ENCODE measurements around the gene ZNF579. TPM values are rescaled to one million over a fixed set of nuclear protein-coding genes. Genes with fewer than 3 reads are reported as not detected.
A peak's percentile ranks its signal among the peaks of the same experiment; 100 is the strongest.
"Not testable (repeated sequence)": the region's sequence is repeated elsewhere in the genome, so short reads cannot be mapped to it uniquely, and the experiment has no call there.

ZNF579 gene
- total RNA-seq, 1 donor from 2014 or later = 14.7 TPM

DNA sequence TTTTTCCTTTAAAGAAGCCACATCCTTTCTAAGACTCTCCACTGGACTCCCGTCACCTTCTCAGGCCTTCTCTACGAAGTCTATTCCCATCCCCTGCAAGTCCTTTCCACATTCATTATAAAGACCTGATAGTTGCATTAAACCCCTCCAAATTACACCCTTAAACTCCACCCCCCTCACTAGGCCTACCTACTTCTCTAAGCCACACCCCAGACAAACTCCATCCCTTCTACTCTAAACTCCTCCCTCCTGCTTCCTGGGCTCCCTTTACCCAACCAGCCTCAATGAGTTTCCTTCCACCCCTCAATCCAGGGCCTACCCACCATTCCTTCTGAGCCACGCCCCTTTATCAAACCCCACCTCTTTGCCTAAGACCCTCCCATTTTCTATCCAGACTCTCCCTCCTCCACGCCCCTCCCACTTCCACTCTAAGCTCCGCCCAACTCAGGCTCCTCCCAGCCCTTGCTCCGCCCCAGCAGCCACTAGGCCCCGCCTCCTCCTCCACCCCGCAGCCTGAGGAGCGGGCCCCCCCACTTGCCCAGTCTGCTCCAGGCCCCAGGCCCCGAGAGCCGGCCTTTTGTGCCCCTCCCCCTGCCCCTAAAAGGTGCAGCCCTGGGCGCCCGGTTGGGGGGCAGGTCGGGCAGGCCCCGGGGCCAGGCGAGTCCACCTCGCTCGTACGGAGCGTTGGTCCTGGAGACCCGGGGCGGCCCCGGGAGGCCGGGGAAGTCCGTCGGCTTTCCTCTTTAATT, 18.2 kb upstream of the ZNF579 start:
- peak; percentile 78 for ATAC-seq
- intact Hi-C loops (cut with micrococcal nuclease) = no loop called here

GRCh38 chr19:55598034-55598433, 17.4 kb upstream of the ZNF579 start:
- DNase-seq (no peak), ATAC-seq (no peak)
- intact Hi-C loops (cut with micrococcal nuclease) = no loop called here

More for the DNA sequence above, 18.2 kb upstream of the ZNF579 start:
- peak; percentile 93 for DNase-seq

DNA sequence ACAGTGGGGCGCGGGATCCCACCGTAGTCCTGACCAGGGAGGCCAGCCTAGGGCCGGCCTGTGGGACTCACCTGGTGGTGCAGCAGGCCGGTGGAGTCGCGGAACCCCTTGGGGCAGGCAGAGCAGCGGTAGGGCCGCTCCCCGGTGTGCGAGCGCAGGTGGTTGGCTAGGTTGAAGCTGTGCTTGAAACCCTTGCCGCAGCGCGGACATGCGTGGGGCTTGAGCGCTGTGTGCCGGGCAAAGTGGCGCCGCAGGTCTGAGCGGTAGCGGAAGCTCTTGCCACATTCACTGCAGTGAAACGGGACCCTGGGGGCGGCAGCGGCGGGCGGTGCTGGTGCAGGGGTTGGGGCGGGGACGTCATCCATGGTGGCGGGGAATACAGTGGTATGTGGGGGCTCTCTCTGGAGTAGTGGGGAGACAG, 16.9 kb upstream of the ZNF579 start:
- DNase-seq (peak; percentile 48), ATAC-seq (no peak)
- intact Hi-C loops (cut with micrococcal nuclease) = no loop called here

GRCh38 chr19:55596304-55596703, 15.7 kb upstream of the ZNF579 start:
- ATAC-seq = no peak
- intact Hi-C loops (cut with micrococcal nuclease) = no loop called here
- no peak for DNase-seq

DNA sequence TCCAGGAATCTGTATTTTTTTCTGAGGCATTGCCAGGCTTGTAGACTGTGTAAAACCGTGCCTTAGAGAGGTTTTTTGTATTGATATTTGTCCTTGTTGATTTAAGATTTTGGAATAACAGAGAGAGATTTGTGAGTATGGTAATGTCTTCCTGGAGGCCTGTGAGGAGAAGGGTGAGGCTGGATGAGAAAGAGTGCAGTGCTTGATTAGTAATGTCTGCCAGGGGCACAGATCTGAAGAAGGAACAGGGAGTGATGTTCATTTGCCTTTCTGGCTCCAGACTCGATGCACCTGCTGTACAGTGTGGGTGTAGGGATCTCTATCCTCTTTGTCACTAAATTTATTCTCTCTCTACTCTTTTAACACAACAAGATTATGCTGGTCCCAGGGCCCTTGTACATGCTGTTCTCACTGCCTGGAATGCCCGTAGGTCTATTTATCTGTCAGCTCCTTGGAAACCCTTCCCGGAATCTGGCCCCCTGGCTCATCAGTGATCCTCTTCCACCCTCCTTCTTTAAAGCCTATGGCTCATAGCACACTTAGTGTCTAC, 14.4 kb upstream of the ZNF579 start:
- DNase-seq (no peak), ATAC-seq (no peak)
- intact Hi-C loops (cut with micrococcal nuclease) = no loop called here

DNA sequence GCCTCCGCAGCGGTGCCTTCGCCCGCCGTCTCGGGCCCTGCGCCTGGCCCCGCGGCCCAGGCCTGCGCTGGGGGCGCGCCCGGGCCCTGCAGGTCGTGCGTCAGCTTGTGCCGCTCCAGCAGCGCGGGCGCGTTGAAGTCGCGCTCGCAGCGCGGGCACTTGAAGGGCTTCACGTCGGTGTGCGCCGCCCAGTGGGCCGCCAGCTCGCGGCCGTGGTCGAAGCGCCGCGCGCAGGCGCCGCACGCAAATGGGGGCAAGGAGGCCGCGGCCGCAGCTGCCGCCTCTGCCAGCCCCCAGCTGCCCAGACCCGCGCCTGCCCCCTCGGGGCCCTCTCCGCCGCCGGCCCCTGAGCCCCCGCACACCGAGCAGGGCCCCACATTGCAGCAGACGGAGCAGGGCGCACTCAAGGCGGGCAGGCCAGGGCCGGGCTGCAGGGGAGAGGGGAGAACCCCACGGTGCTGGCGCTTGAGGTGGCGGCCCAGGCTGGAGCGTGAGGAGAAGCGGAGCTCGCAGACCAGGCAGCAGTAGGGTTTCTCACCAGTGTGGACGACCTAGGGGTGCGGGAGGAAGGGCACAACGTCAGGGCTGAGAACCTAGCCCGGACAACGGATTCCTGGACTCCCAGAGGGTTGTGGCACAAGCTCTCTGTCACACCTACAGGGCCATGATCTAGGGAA, 12.6 kb upstream of the ZNF579 start:
- DNase-seq = peak; percentile 37
- peak; percentile 9 for ATAC-seq
- intact Hi-C loops (cut with micrococcal nuclease) = no loop called here

GRCh38 chr19:55592391-55593090, 11.9 kb upstream of the ZNF579 start:
- DNase-seq (peak; percentile 27), ATAC-seq (no peak)
- intact Hi-C loops (cut with micrococcal nuclease) = no loop called here

GRCh38 chr19:55591555-55591954, 10.9 kb upstream of the ZNF579 start:
- ATAC-seq (no peak), DNase-seq (no peak)
- intact Hi-C loops (cut with micrococcal nuclease) = no loop called here

- DNase-seq (no peak), ATAC-seq (no peak)
These were observed 10.0 kb upstream of the ZNF579 start for GRCh38 chr19:55590617-55591016.

GRCh38 chr19:55590109-55590508, 9.5 kb upstream of the ZNF579 start:
- intact Hi-C loops (cut with micrococcal nuclease) = no loop called here
- DNase-seq (no peak), ATAC-seq (no peak)

More at GRCh38 chr19:55590617-55591016, 10.0 kb upstream of the ZNF579 start:
- intact Hi-C loops (cut with micrococcal nuclease) = no loop called here

DNA sequence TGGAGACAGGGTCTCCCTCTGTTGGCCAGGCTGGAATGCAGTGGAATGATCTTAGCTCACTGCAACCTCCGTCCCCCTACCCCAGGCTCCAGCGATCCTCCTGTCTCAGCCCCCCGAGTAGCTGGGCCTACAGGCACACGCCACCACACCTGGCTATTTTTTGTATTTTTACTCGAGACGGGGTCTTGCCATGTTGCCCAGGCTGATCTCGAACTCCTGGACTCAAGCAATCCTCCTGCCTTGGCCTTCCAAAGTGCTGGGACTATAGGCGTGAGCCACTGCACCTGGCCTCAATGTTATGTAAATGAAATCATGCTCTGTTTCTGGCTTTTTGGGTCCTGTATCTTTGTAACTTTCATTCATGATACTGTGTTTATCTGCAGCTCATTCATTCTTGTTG, 8.1 kb upstream of the ZNF579 start:
- ATAC-seq (no peak), DNase-seq (no peak)
- intact Hi-C loops (cut with micrococcal nuclease) = no loop called here

DNA sequence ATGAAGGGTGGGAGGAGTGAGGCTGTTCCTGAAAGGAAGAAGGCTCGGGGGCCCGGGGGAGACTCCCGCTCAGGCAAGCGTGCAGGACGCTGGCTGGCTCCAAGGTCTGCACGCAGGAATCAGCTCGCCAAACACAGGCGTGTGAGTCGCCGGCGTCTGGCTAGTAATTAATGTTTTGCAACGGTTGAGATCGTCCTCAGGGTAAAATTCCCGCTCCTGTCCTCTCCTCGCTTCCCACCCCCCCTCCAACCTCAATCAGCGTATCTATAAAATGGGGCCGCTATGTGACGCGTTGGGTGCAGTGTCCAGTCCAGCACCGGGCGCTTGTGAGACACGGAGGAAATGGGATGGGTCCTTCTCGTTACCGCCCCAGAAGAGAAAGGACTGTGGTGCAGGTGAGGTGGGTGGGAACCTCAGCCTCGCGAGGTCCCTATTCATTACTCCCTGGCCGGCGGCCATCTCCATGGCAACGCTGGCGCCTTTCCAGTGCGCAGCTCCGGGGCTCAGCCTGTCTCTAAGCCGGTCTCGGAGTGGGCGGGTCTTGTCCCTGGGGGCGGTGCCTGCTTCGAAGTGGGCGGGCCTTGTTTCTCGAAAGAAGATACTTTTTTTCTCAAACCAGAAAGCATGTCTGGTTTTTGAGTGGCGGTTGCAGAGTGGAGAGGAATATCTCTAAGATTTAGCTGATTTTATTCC, 6.5 kb upstream of the ZNF579 start:
- intact Hi-C loops (cut with micrococcal nuclease) = no loop called here
- ATAC-seq (peak; percentile 88), DNase-seq (peak; percentile 97)

DNA sequence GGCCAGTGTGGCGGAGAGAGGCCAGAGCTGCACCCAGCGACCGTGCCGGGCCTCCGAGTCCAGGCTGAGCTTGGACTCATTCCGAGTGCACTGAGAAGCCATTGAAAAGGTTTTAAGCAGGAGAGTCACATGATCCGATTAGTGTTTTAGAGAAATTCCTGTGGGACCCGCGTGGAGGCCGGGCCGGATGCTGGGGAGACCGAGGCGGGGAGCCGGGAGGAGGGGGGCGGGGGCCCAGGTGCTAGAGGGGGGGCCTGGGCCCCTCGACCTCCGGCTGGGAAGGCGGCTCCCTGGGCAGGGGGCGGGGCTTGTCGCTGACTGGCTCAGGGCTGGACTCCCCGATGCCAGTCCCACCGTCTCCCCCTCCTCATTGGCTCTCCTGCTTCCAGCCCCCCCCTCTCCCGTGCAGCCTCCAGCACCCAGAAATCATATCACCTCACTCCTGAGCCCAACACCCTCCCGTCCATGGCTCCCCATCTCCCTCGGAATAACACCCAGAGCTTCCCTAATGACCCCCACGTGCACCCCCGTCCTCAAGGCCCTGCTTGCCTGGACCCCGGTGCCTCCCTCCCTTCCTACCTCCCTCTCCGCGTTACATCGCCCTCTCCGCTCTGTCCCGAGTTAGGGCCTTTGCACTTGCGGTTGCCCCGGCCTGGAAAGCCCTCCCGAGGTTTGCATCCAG, 5.2 kb upstream of the ZNF579 start:
- ATAC-seq (peak; percentile 84), DNase-seq (peak; percentile 87)
- intact Hi-C loops (cut with micrococcal nuclease) = no loop called here

DNA sequence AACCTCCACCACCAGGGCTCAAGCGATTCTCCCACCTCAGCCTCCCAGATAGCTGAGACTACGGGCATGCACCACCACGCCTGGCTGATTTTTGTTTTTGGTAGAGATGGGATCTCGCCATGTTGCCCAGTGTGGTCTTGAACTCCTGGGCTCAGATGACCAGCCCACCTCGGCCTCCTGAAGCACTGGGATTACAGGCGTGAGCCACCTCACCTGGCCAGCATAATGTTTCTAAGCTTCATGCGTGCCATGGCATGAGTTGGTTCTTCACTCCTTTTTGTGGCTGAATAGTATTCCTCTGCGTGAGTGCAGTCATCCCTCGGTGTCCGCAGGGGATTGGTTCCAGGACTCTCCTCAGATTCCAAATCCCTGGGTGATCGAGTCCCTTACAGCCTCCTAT, 4.2 kb upstream of the ZNF579 start:
- no peak for ATAC-seq
- intact Hi-C loops (cut with micrococcal nuclease) = no loop called here
- DNase-seq = no peak

- ATAC-seq; DNase-seq; intact Hi-C loops (cut with micrococcal nuclease): not testable (repeated sequence)
These were observed 3.2 kb upstream of the ZNF579 start for GRCh38 chr19:55583897-55584296.

GRCh38 chr19:55582284-55582683, 1.6 kb upstream of the ZNF579 start:
- ATAC-seq; DNase-seq; intact Hi-C loops (cut with micrococcal nuclease): not testable (repeated sequence)

GRCh38 chr19:55581823-55582223, 1.2 kb upstream of the ZNF579 start:
- intact Hi-C loops (cut with micrococcal nuclease) = loop anchor here (2.0 kb wide), 1 partner anchor 35 kb away; no protein-coding TSS in a partner anchor
- no peak for DNase-seq
- no peak for ATAC-seq

GRCh38 chr19:55581145-55581822, 636 bp upstream of the ZNF579 start:
- DNase-seq (no peak), ATAC-seq (no peak)
- intact Hi-C loops (cut with micrococcal nuclease) = loop anchor here (2.0 kb wide), 1 partner anchor 34 kb away; no protein-coding TSS in a partner anchor
